NCI-H82 treated with DMSO at 0.1 percent for 48 hours (cell line): ENCODE measurements around the gene LMO7.
"Not testable (repeated sequence)": the region's sequence is repeated elsewhere in the genome, so short reads cannot be mapped to it uniquely, and the experiment has no call there.

Experiments
- DNase-seq: peaks from one replicate; lab custom pipeline; 2025; ENCODE audit not compliant: unreplicated experiment; lab: John Stamatoyannopoulos, UW

The LMO7 gene

DNA sequence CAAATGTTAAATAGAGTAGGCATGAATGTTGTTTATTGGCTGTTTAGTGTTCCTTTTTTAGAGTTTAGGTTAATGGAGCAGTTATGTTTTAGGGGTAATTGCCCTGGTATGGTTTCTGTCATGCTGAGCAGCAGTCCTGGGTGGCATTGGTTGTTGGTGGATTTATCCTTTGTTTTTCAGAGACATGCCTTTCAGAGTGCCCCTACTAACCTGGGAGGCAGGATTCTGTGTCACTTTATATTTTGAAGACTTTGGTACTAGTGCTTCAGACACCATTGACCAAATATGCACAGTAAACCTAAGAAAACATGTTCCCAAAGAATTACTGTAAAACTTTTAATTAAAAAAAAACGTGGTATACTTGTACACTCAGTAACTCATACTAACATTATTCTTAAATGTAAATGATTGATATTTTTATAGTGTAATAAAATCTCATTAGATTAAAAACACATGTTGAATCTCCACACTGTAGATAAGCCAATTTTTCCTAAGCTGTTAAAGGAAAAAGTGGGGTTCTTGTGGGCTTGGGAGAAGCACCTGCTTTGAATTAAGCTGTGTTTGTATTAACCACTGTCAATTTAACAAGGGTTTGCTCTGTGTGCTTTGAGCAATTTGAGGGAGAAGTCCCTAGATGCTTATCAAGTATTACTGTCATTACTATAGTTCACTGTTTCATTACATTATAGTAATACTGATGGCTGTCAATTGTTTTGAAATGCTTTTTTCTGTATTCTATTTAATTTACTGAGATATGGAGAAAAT is 133.2 kb downstream of the LMO7 start:
- DNase-seq = no peak

DNA sequence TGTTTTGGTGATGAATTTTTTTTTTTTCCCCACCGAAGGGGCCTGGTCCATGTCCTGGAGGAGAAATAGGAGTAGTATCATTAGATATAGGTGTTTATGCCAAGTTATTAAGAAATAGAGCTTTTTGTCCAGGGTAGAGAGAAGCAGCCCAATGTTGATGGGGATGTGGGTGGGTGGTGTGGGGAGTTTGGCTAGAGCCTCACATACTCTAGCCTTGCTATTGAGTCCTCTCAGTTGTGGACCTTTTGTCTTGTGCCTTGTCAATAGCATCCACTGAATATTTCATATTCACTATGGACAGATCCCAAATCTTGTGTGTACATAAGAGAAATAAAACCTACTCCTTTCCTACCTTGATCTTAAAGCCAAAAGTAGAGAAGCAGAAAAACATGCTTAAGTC is 134.0 kb downstream of the LMO7 start:
- no peak for DNase-seq

DNA sequence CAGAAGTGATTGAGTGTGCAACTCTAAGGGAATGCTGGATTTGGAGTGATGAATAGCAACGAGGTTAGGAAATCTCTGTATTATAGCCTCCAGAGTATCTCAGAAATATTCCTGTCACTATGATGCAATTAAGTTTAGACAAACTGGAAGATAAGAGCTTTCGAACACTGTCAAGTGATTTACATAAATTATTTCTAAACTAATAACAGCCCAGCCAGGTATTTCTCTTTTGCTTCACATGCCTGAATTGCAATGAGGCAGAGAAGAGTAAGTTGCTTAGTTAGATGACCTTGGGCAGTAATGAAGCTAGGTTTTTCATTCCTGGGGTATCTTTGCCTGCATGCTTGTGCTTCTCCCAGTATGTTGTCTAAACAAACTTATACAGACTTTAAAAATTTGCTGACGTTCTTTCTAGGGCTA is 134.5 kb downstream of the LMO7 start:
- DNase-seq = no peak

DNA sequence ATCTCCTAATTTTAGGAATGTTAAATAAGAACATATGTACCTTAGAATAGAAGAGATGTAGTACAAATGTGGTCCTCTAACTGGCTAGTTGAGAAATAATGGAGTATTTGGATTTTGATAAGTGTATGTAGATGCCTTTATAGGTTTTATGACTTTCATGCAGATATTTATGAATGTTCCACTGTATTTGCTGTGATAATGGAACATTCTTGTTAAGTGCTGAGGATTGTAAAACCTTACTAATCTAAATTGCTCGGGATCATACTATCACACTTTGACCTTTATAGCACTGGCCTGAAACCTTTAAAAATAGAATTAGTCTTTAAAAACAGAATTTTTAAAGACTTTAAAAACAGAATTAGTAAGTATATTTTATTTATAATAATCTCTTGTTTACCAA is 135.1 kb downstream of the LMO7 start:
- DNase-seq = no peak

DNA sequence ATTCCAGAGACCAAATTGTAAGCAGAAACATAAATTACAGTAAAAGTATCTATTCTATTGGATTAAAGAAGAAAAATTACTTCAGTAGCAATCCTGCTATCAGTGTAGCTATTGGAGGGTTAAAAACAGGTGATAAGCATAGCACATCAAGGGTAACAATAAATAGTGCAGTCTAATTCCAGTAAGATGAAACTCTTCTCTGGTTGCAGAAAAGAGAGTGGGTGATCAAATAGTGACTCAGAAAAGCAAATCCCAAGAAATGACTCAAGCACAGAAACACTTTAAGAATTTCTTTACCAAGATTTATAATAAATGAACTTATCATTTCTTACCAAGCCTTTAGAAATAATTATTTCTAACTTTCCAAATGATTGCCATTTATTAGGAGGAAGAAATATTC is 135.7 kb downstream of the LMO7 start:
- no peak for DNase-seq

DNA sequence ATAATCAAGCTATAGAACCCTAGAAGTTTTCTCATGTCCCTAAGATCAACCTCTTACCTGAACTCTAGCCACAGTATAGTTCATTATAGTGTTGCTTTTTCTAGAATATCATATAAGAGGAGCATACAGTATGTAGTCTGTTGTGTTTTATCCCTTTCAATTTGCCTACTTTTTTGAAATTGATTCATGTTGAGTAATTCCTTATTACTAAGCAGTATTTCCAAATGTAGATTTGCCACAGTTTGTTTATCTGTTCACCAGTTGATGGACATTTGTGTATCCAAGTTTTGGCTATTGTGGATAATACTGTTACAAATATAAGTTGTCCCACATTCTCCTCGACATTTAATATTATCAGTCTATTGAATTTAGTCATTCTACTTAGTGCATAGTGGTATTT is 138.0 kb downstream of the LMO7 start:
- no peak for DNase-seq

DNA sequence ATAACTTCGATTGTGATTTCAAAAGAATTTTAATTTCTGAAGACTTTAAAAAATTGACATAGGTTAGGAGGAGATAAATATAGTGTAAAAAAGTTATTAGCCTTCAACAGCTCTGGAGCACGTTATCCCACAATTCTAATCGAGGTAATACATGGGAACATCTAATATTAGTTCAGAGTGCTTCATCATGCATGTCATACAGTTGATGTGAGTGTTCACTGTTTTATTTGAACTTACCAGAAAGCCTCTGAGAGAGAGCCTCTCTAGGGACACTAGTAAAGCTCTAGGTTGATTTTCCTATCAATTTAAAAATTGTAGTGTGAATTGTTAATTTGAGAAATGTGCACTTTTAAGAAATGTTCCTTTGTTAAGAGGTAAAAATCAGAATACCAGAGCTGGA is 140.4 kb downstream of the LMO7 start:
- DNase-seq = no peak

DNA sequence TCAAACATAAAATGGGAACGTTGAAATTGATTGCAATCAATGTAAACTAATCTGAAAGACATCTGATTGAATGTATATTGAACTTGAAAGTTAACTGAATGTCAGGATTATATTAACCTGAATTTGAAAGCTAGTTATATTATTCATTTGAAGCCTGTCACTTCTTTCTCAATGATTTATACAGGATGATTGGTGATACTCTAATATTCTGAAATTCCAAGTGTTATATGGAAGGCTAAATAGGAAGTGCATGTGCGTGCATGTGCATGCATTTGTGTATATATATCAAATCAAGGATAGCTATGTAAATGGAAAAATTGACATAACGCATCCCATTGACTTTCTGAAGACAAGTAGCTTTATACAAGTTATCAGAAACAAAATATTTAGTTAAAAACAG is 143.3 kb downstream of the LMO7 start:
- no peak for DNase-seq

DNA sequence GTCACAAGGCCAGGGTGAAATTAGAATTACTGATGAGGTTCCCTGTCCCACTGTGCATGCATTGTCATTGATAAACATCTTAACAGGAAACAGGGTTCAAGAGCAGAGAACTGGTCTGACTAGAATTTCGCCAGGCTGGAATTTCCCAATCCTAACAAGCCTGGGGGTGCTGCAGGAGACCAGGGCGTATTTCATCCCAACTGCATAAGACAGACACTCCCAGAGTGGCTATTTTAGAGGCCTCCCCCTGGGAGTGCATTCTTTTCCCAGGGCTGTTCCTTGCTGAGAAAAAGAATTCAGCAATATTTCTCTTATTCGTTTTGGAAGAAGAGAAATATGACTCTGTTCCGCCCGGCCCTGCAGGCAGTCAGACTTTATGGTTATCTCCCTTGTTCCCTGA is 144.0 kb downstream of the LMO7 start:
- not testable (repeated sequence) for DNase-seq

DNA sequence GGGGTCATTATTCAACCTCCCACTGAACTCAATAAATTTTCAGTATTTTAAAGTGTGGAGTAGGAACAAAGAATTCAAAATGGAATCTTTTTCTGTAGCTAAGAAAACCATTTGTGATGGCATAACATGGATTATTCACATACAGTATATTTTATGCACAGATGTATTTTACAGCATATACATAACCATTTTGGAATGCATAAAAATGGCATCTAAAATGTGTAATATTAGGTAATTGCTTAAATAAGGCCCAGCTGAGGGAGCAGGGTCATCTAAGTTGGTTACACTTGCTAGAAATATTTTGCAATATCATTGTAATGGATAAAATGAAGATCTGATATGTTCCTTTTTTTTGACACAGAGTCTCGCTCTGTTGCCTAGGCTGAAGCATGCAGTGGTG is 146.9 kb downstream of the LMO7 start:
- no peak for DNase-seq

DNA sequence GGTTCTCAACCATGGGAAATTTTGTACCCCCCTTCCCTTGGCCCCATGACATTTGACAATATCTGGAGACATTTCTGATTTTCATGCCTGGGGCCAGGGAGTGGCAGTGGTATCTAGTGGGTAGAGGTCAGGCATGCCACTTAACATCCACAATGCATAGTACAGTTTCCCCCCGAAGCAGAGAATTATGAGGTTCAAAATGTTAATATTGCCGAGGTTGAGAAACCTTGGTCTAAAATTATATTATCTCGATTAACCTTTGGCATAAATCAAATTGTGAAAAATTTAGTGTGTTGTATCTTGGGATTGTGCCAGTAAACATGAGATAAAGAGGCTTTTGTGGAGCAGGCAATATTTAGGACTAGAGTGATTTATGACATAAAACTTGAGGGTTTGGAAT is 147.9 kb downstream of the LMO7 start:
- DNase-seq = no peak

DNA sequence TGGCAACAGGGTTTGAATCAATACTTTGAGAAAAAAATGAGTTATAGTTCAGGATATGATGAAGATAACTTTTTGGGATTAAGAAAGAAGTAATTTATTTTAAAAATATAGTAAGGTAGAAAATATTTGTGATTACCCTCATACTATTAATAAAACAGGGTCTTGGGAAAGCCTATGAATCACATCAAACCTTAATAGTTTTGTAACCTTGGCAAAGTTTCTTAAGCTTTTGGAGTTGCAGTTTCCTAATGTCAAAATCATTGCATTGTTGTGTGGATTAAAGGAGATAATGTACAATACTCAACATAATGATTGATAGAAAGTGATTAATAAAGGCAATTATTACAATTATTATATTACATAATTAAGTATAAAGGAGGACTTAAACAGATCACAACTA is 149.0 kb downstream of the LMO7 start:
- no peak for DNase-seq

DNA sequence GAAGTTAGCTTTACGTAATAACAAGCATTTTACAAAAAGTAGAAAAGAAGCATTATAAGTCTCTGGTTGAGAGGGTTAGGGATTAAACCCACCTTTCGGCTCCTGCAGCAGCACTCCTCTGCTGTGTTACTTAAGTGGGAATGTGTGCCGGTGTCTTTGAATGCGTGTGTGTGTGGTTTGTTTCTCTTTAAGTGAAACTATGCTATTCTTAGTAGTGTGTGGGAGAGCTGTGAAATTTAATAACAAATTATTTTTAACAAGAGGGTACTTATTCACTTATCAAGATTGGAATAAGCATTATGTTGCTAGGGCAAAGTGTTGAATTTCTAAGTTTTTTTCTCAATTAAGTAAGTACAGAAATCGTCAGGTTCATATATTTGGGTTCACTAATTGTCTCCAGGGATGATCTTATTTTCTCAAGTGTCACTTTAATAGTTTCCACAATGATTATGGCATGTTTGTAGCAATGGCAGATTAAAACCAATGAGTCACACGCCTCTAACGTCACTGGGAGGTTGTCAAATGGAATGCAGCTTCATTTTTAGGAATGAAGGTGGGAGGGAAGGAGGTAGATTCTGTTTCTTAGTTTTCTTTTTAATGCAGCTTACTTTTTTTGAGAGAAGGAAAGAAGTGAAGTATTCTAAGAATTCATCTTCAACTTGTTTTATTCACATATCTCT is 151.3 kb downstream of the LMO7 start:
- DNase-seq = no peak

DNA sequence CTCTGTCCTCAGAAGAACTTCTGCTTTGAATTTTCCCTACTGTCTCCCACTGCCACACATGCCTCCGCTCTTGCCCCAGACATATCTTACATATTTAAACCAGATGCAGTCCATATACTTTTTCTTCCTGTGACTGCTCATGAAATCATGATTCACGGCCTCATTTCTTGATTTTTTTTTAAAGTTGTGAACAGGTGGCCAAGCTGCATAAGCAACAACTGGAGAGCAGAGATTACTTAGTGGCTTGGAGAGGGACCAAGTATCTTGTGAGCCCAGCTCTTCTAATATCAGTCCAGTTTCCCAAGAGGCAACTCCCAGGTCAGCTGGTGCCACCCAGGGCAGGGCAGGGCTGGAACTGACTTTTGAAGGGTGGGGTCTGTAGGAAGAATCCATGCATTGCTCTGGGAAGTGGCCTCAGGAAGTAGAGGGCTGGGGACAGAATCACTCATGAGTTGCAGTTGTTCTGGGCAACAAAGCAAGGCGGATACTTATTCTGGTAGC is 152.4 kb downstream of the LMO7 start:
- DNase-seq = no peak

DNA sequence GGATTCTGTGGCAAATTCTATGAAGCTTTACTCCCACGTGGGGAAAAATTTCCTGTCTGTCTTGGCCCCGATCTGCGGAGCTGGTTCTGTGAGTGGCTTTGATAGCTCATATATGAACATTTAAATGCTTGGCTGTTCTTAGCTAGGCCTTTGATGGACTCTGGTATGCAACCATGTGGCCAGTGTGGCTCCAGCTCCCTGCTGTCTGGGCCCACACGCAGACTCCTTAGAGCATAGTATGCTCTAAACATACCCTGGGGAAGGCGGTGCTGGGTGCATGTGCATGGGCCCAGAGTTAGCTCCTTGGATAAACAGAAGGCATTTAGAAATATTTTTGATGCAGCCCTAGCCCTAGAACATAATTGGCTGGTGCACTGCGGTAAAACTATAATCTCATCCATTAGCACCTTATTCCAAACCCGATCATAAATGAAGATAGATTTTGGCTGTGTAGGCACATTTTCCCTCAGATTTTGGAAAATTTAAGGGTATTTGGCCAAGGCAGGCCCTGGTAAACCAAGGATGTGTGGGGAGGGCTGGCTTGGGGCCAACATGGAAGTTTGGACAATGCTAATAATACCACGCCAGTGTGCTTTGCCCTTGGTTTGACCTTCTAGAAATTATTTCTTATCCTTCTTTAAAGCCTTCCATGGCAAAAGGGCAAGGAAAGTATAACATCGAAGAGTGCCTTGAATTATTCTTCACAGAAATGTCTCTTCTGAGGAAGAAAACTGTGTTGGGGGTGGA is 153.5 kb downstream of the LMO7 start:
- no peak for DNase-seq

DNA sequence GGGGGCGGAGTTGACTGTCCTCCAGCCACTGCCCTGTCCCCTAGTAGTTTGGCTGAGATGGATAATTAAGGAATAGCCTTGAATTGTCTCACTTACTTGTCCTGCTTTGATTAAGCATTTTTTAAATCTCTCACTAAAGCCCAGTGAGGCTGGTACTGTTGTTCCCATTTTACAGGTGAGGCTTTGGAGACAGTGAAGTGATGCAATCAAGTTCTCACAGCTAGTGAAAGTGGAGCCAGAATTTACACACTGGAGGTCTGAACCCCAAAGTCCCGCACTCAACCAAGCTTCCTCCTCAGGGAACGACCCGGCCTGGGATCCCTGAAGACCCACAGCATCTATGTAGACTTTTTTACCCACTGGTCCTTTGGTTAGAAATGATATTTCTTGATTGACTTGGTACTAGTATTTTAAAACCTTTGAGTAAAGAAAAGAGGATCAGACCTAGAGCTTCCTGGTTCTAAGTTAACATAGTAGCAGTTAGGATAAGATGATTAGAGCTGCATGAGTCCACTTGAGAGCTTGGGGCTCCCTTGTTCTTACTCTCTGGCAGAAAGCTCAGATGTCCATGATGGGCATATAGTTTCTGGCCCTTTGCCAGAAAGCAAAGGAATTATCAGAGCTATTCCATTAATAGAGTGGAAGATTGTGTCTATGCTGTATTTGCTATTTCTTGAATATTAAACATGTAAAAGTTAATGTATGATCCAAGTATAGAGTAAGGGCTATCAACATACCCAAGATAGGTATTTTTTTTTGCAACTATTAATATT is 154.3 kb downstream of the LMO7 start:
- no peak for DNase-seq

DNA sequence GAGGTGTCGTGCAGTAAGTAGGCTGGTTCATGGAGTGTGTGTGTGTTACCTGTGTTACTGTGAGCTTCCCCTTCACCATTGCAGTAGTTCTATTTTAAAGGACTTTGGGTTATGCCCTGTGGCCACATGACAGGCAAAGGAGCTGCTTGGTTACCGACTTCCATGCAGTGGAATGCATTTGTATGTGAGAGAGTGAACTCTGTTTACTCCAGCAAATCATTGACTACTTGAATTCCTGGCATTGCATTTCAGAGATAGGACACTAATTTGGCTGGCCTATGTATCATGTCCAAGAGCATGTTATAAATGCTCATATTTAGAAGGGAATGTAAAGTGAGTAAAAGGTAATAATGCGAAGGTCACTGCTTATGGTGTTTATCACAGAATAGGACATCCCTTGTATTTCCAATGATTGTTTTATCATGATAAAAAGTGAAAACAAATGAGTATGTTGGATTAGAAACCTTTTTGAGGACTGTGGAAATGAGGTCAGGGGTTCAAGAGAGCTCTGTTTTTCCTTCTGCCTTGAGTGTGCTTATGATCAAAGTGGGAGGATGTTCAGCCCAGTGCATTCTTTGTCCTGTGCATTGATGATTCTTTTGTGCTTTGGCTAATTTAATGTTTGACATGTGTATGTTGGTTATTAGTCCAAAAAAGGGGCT is 156.5 kb downstream of the LMO7 start:
- DNase-seq = no peak

DNA sequence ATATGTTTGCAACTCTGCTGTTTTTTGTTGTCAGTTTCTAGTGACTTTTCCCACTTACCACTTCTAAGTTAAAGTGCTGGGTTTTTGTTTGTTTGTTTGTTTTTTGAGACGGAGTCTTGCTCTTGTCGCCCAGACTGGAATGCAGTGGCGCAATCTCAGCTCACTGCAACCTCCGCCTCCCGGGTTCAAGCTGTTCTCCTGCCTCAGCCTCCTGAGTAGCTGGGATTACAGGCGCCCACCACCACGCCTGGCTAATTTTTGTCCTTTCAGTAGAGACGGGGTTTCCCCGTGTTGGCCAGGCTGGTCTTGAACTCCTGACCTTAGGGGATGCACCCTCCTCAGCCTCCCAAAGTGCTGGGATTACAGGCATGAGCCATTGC is 157.0 kb downstream of the LMO7 start:
- DNase-seq = not testable (repeated sequence)

DNA sequence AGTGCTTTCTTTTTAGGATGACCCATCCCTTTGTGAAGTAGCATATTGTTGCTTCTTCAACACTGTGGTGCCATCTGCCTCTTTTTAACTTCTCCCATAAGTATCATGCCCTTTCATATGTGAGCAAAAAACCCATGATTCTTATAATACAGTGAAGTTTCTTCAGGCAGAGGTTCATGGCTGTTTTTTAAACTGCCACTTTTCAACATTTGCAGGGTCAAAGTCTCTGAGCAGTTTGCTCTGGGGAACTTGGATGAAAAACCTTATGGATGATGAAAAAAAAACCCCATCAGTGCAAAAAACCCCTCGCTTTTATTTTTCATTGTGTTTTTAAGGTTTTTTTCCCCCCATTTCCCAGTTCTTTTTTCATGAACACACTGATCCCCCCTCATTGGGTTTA is 158.5 kb downstream of the LMO7 start:
- DNase-seq = no peak

DNA sequence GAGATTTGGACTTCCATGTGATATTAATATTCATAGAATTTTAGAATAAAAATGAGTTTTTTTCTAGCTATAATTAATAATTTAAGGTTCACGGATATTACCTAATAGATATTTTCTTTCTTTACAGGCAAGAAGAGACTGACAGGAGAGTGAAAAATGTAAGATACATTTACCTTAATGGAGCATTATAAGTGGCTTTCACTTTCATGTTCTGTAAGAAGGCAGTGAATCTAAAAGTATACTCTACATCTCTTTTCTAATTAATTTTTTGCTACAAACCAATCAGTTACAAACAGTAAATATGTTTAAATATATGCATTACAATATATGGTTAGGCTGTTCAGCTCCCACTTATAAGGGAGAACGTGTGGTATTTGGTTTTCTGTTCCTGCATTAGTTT is 159.1 kb downstream of the LMO7 start:
- DNase-seq = no peak

DNA sequence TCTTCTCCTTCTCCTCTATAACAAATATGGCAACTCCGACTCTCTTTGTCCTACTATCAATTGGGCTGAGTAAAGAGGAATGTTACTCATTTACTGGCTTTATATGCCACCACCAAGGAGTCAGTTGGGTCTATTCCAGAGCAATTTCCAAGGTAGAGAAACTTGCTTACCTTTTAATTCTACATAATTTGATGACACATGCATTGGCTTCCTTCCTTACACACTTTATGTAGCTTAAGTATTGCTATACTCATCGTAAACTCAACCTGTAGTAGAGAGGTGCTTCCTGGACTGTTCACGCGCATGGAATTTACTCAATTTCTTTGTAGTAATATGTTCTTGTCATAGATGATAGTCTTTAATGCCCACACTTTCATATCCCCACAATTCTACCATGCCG is 160.7 kb downstream of the LMO7 start:
- DNase-seq = no peak
